Activated naive CD8-positive, alpha-beta T cell (primary cell): ENCODE results near the gene KRT73.
"Not testable (repeated sequence)": the region's sequence is repeated elsewhere in the genome, so short reads cannot be mapped to it uniquely, and the experiment has no call there.

Experiments used
- H3K27ac Mint-ChIP-seq: one replicate; pipeline ENCODE4 v1.8.0; 2021; ENCODE audit warnings: mixed read lengths
- H3K27me3 Mint-ChIP-seq: one replicate; pipeline ENCODE4 v1.8.0; 2021; ENCODE audit warnings: mixed read lengths
- H3K36me3 Mint-ChIP-seq: one replicate; pipeline ENCODE4 v1.8.0; 2021; ENCODE audit warnings: mixed read lengths
- H3K4me1 Mint-ChIP-seq: one replicate; pipeline ENCODE4 v1.8.0; 2021; ENCODE audit warnings: low read depth, mixed read lengths
- H3K4me3 Mint-ChIP-seq: one replicate; pipeline ENCODE4 v1.8.0; 2021; ENCODE audit warnings: mild to moderate bottlenecking, mixed read lengths
- H3K9me3 Mint-ChIP-seq: one replicate; pipeline ENCODE4 v1.8.0; 2021; ENCODE audit warnings: low read depth, mixed read lengths

KRT73 gene

GRCh38 chr12:52604859-52605258, 13.5 kb downstream of the KRT73 start:
- Mint-ChIP-seq H3K27ac (peak overlapping the region; percentile 75), H3K36me3 (peaks cover 8% of the 10 kb centered on the region), H3K4me1 (peaks cover 84% of the 10 kb centered on the region), H3K27me3 (no peaks in the 10 kb centered on the region), H3K9me3 (no peaks in the 10 kb centered on the region), H3K4me3 (peak overlapping the region; percentile 6)

GRCh38 chr12:52603314-52603713, 15.0 kb downstream of the KRT73 start:
- Mint-ChIP-seq H3K27ac (peak overlapping the region; percentile 6), H3K36me3 (peaks cover 12% of the 10 kb centered on the region), H3K4me1 (peaks cover 70% of the 10 kb centered on the region), H3K27me3 (no peaks in the 10 kb centered on the region), H3K4me3 (peak overlapping the region; percentile 11), H3K9me3 (no peaks in the 10 kb centered on the region)

GRCh38 chr12:52602552-52602951, 15.8 kb downstream of the KRT73 start:
- no peaks in the 10 kb centered on the region for H3K9me3 Mint-ChIP-seq
- peaks cover 62% of the 10 kb centered on the region for H3K4me1 Mint-ChIP-seq
- no peaks in the 10 kb centered on the region for H3K27me3 Mint-ChIP-seq
- H3K4me3 Mint-ChIP-seq, result no peak overlapping the region
- H3K27ac Mint-ChIP-seq, result peak overlapping the region; percentile 52
- H3K36me3 Mint-ChIP-seq, result peaks cover 12% of the 10 kb centered on the region

GRCh38 chr12:52601671-52602070, 16.7 kb downstream of the KRT73 start:
- no peak overlapping the region for H3K4me3 Mint-ChIP-seq
- H3K4me1 Mint-ChIP-seq, result peaks cover 53% of the 10 kb centered on the region
- no peaks in the 10 kb centered on the region for H3K27me3 Mint-ChIP-seq
- H3K27ac Mint-ChIP-seq, result no peak overlapping the region
- H3K9me3 Mint-ChIP-seq, result no peaks in the 10 kb centered on the region
- H3K36me3 Mint-ChIP-seq, result peaks cover 9% of the 10 kb centered on the region

- no peaks in the 10 kb centered on the region for H3K27me3 Mint-ChIP-seq
- no peak within 1 kb of the TSS for H3K4me3 Mint-ChIP-seq
- no peaks in the 10 kb centered on the region for H3K9me3 Mint-ChIP-seq
- no peak within 1 kb of the TSS for H3K27ac Mint-ChIP-seq
- H3K4me1 Mint-ChIP-seq, result peaks cover 47% of the 10 kb centered on the region
- H3K36me3 Mint-ChIP-seq, result peaks cover 9% of the 10 kb centered on the region
These were observed 17.3 kb downstream of the KRT73 start, which contains the start of gene KRT72 for GRCh38 chr12:52600941-52601481. Gene KRT72 (minus strand): TSS chr12:52601463. CDS start chr12:52601452, 11 bp downstream.

GRCh38 chr12:52600475-52600874, 17.9 kb downstream of the KRT73 start:
- Mint-ChIP-seq H3K27ac (no peak overlapping the region), H3K4me1 (peaks cover 41% of the 10 kb centered on the region), H3K4me3 (no peak overlapping the region), H3K36me3 (peaks cover 9% of the 10 kb centered on the region), H3K27me3 (no peaks in the 10 kb centered on the region), H3K9me3 (no peaks in the 10 kb centered on the region)

- Mint-ChIP-seq H3K9me3 (no peaks in the 10 kb centered on the region), H3K27ac (peak overlapping the region; percentile 1), H3K4me3 (no peak overlapping the region), H3K4me1 (peaks cover 37% of the 10 kb centered on the region), H3K36me3 (peaks cover 9% of the 10 kb centered on the region), H3K27me3 (no peaks in the 10 kb centered on the region)
These were observed 18.3 kb downstream of the KRT73 start for GRCh38 chr12:52600071-52600470.

GRCh38 chr12:52598966-52599365, 19.4 kb downstream of the KRT73 start:
- no peaks in the 10 kb centered on the region for H3K9me3 Mint-ChIP-seq
- no peak overlapping the region for H3K27ac Mint-ChIP-seq
- H3K36me3 Mint-ChIP-seq, result peaks cover 11% of the 10 kb centered on the region
- H3K27me3 Mint-ChIP-seq, result no peaks in the 10 kb centered on the region
- H3K4me3 Mint-ChIP-seq, result no peak overlapping the region
- peaks cover 27% of the 10 kb centered on the region for H3K4me1 Mint-ChIP-seq

- H3K36me3 Mint-ChIP-seq, result peaks cover 13% of the 10 kb centered on the region
- H3K4me3 Mint-ChIP-seq, H3K27ac Mint-ChIP-seq, H3K9me3 Mint-ChIP-seq, H3K27me3 Mint-ChIP-seq: not testable (repeated sequence)
- peaks cover 37% of the 10 kb centered on the region for H3K4me1 Mint-ChIP-seq
These were observed 24.1 kb downstream of the KRT73 start for GRCh38 chr12:52594237-52594636.

GRCh38 chr12:52591521-52591920, 26.8 kb downstream of the KRT73 start:
- no peak overlapping the region for H3K4me3 Mint-ChIP-seq
- no peaks in the 10 kb centered on the region for H3K27me3 Mint-ChIP-seq
- H3K36me3 Mint-ChIP-seq, result peaks cover 9% of the 10 kb centered on the region
- peaks cover 55% of the 10 kb centered on the region for H3K4me1 Mint-ChIP-seq
- H3K27ac Mint-ChIP-seq, result no peak overlapping the region
- no peaks in the 10 kb centered on the region for H3K9me3 Mint-ChIP-seq

GRCh38 chr12:52590021-52590420, 28.3 kb downstream of the KRT73 start:
- Mint-ChIP-seq H3K27me3 (no peaks in the 10 kb centered on the region), H3K4me1 (peaks cover 70% of the 10 kb centered on the region), H3K36me3 (peaks cover 9% of the 10 kb centered on the region), H3K9me3 (no peaks in the 10 kb centered on the region), H3K4me3 (no peak overlapping the region), H3K27ac (peak overlapping the region; percentile 18)

- Mint-ChIP-seq H3K36me3 (peaks cover 5% of the 10 kb centered on the region), H3K4me3 (no peak overlapping the region), H3K27ac (no peak overlapping the region), H3K4me1 (peaks cover 77% of the 10 kb centered on the region), H3K9me3 (no peaks in the 10 kb centered on the region), H3K27me3 (no peaks in the 10 kb centered on the region)
These were observed 30.8 kb downstream of the KRT73 start for GRCh38 chr12:52587563-52587962.

- Mint-ChIP-seq H3K4me3 (no peak overlapping the region), H3K9me3 (no peaks in the 10 kb centered on the region), H3K4me1 (peaks cover 64% of the 10 kb centered on the region)
These were observed 32.4 kb downstream of the KRT73 start for GRCh38 chr12:52585946-52586345.

GRCh38 chr12:52585066-52585465, 33.3 kb downstream of the KRT73 start:
- H3K27ac Mint-ChIP-seq, result peak overlapping the region; percentile 13
- no peaks in the 10 kb centered on the region for H3K36me3 Mint-ChIP-seq
- no peaks in the 10 kb centered on the region for H3K9me3 Mint-ChIP-seq
- H3K27me3 Mint-ChIP-seq, result no peaks in the 10 kb centered on the region
- no peak overlapping the region for H3K4me3 Mint-ChIP-seq
- peaks cover 64% of the 10 kb centered on the region for H3K4me1 Mint-ChIP-seq

More at GRCh38 chr12:52585946-52586345, 32.4 kb downstream of the KRT73 start:
- H3K27me3 Mint-ChIP-seq, result no peaks in the 10 kb centered on the region
- no peaks in the 10 kb centered on the region for H3K36me3 Mint-ChIP-seq
- peak overlapping the region; percentile 36 for H3K27ac Mint-ChIP-seq

- Mint-ChIP-seq H3K4me1 (peaks cover 58% of the 10 kb centered on the region), H3K9me3 (no peaks in the 10 kb centered on the region), H3K27me3 (no peaks in the 10 kb centered on the region), H3K27ac (no peak overlapping the region), H3K4me3 (no peak overlapping the region), H3K36me3 (no peaks in the 10 kb centered on the region)
These were observed 34.1 kb downstream of the KRT73 start for GRCh38 chr12:52584156-52584682.

- Mint-ChIP-seq H3K27ac (no peak overlapping the region), H3K27me3 (no peaks in the 10 kb centered on the region), H3K9me3 (no peaks in the 10 kb centered on the region), H3K4me3 (no peak overlapping the region), H3K36me3 (no peaks in the 10 kb centered on the region), H3K4me1 (peaks cover 52% of the 10 kb centered on the region)
These were observed 35.3 kb downstream of the KRT73 start for GRCh38 chr12:52582971-52583456.
